Mesenchymal stem cell (in vitro differentiated cells and primary cell): ENCODE measurements around the gene ZNF417.
"Not testable (repeated sequence)": the region's sequence is repeated elsewhere in the genome, so short reads cannot be mapped to it uniquely, and the experiment has no call there.

Experiments used
- DNase-seq: peaks from one replicate; pipeline ENCODE4 v3.0.0-alpha.2; 2013
- H2AFZ ChIP-seq: one replicate; pipeline ENCODE4 v1.6.1; 2013; ENCODE audit warnings: low read depth, mild to moderate bottlenecking, control low read depth, inconsistent platforms, low read length, moderate library complexity
- H2AK5ac ChIP-seq: 2 replicates; pipeline ENCODE4 v1.6.1; 2013; ENCODE audit warnings: low read length, moderate library complexity, mild to moderate bottlenecking, inconsistent platforms; ENCODE audit not compliant: severe bottlenecking
- H2BK120ac ChIP-seq: one replicate; pipeline ENCODE4 v1.6.1; 2013; ENCODE audit warnings: low read depth, mild to moderate bottlenecking, inconsistent platforms, low read length, moderate library complexity
- H2BK12ac ChIP-seq, 2 experiments: one replicate each; pipeline ENCODE4 v1.6.1; 2013; ENCODE audit warnings: inconsistent platforms in 2 of 2, low read length in 2 of 2, mild to moderate bottlenecking in 2 of 2, moderate library complexity in 2 of 2, control low read depth in 1 of 2
- H2BK15ac ChIP-seq: one replicate; pipeline ENCODE4 v1.6.1; 2013; ENCODE audit warnings: mild to moderate bottlenecking, low read depth, inconsistent platforms; ENCODE audit not compliant: poor library complexity, severe bottlenecking
- H2BK5ac ChIP-seq: 2 replicates; pipeline ENCODE4 v1.6.1; 2013; ENCODE audit warnings: low read depth, mild to moderate bottlenecking, low read length, control low read depth, inconsistent platforms; ENCODE audit not compliant: poor library complexity, severe bottlenecking
- H3K14ac ChIP-seq, 2 experiments: one replicate each; pipeline ENCODE4 v1.6.1; 2013; ENCODE audit warnings: inconsistent platforms in 2 of 2, low read length in 2 of 2, control low read depth in 1 of 2, mild to moderate bottlenecking in 1 of 2, moderate library complexity in 1 of 2
- H3K18ac ChIP-seq, 2 experiments: one replicate each; pipeline ENCODE4 v1.6.1; 2013; ENCODE audit warnings: inconsistent platforms in 2 of 2, low read length in 2 of 2, control low read depth in 1 of 2, low read depth in 1 of 2, mild to moderate bottlenecking in 1 of 2
- H3K23ac ChIP-seq, 2 experiments: one replicate each; pipeline ENCODE4 v1.6.1; 2013; ENCODE audit warnings: inconsistent platforms in 2 of 2, low read length in 2 of 2, mild to moderate bottlenecking in 2 of 2, moderate library complexity in 2 of 2, control low read depth in 1 of 2
- H3K27ac ChIP-seq: 2 replicates; pipeline ENCODE4 v1.5.1; 2013; ENCODE audit warnings: mild to moderate bottlenecking, moderate library complexity, low read length, control low read depth, inconsistent platforms; ENCODE audit not compliant: poor library complexity, severe bottlenecking
- H3K27me3 ChIP-seq, 2 experiments: 2 replicates each; pipeline versions ENCODE4 v1.6.1 to v1.7.0; 2013; ENCODE audit warnings: low read length in 2 of 2, mild to moderate bottlenecking in 2 of 2, moderate library complexity in 2 of 2, control low read depth in 1 of 2, inconsistent platforms in 1 of 2; ENCODE audit not compliant: control insufficient read depth in 1 of 2, insufficient read depth in 1 of 2
- H3K36me3 ChIP-seq, 2 experiments: 2 replicates each; pipeline versions ENCODE4 v1.6.1 to v1.7.0; 2013; ENCODE audit warnings: low read length in 2 of 2, control low read depth in 1 of 2, inconsistent platforms in 1 of 2, low read depth in 1 of 2, mild to moderate bottlenecking in 1 of 2; ENCODE audit not compliant: insufficient read depth in 2 of 2, control insufficient read depth in 1 of 2
- H3K4ac ChIP-seq, 2 experiments: one replicate each; pipeline ENCODE4 v1.6.1; 2013; ENCODE audit warnings: inconsistent platforms in 2 of 2, low read length in 2 of 2, mild to moderate bottlenecking in 2 of 2, moderate library complexity in 2 of 2, control low read depth in 1 of 2, low read depth in 1 of 2
- H3K4me1 ChIP-seq: 2 replicates; pipeline ENCODE4 v1.6.1; 2013; ENCODE audit warnings: low read depth, low read length, control low read depth; ENCODE audit not compliant: control insufficient read depth, insufficient read depth
- H3K4me2 ChIP-seq: 2 replicates; pipeline ENCODE4 v1.6.1; 2013; ENCODE audit warnings: low read length, mild to moderate bottlenecking, inconsistent platforms; ENCODE audit not compliant: poor library complexity, severe bottlenecking
- H3K4me3 ChIP-seq, 2 experiments: 2 replicates each; pipeline versions ENCODE4 v1.5.1 to v1.7.0; 2013; ENCODE audit warnings: low read length in 2 of 2, mild to moderate bottlenecking in 2 of 2, control low read depth in 1 of 2, low read depth in 1 of 2; ENCODE audit not compliant: insufficient read depth in 1 of 2
- H3K79me1 ChIP-seq: replicated peaks from 2 replicates; pipeline ENCODE4 v1.6.1; 2013; ENCODE audit warnings: mild to moderate bottlenecking, control low read depth, low read length, inconsistent platforms; ENCODE audit not compliant: poor library complexity, severe bottlenecking
- H3K9ac ChIP-seq: 2 replicates; pipeline ENCODE4 v1.7.0; 2013; ENCODE audit warnings: mild to moderate bottlenecking, low read length, moderate library complexity
- H3K9me3 ChIP-seq: 2 replicates; pipeline ENCODE4 v1.7.0; 2013; ENCODE audit warnings: mild to moderate bottlenecking, low read length; ENCODE audit not compliant: control insufficient read depth
- H4K8ac ChIP-seq: one replicate; pipeline ENCODE4 v1.6.1; 2013; ENCODE audit warnings: inconsistent platforms, mild to moderate bottlenecking, low read length, moderate library complexity
- H4K91ac ChIP-seq: one replicate; pipeline ENCODE4 v1.6.1; 2013; ENCODE audit warnings: mild to moderate bottlenecking, low read length, inconsistent platforms
- WGBS: methylation state at CpG from one replicate; pipeline ENCODE4 v1.1.7; 2013; ENCODE audit warnings: mixed read lengths; 5-methylcytosine and 5-hydroxymethylcytosine counted together

Gene ZNF417

GRCh38 chr19:57872450-57872849 is 43.9 kb downstream of the ZNF417 start:
- H2BK15ac ChIP-seq: no peak overlapping the region
- no peak overlapping the region for H2AFZ ChIP-seq
- H3K18ac ChIP-seq: no peak overlapping the region

GRCh38 chr19:57870225-57870624 is 46.2 kb downstream of the ZNF417 start:
- Histone ChIP-seq H3K4me1 (no peaks in the 10 kb centered on the region), H2BK15ac (no peak overlapping the region), H3K14ac (no peak overlapping the region), H3K27ac (no peak overlapping the region), H3K9ac (no peak overlapping the region), H2BK120ac (no peak overlapping the region), H3K27me3 (no peaks in the 10 kb centered on the region), H3K79me1 (peaks cover 17% of the 10 kb centered on the region), H2BK5ac (no peak overlapping the region), H4K91ac (no peak overlapping the region), H3K4ac (no peak overlapping the region), H3K36me3 (peaks cover 45% of the 10 kb centered on the region in 2 experiments), H3K4me3 (no peak overlapping the region), H3K18ac (no peak overlapping the region), H2AK5ac (no peak overlapping the region), H3K9me3 (peaks cover 87% of the 10 kb centered on the region), H3K4me2 (no peak overlapping the region), H4K8ac (no peak overlapping the region), H2AFZ (no peak overlapping the region), H3K23ac (no peak overlapping the region), H2BK12ac (no peak overlapping the region)
- no peak for DNase-seq
- 96% methylated on average over 1 of the region's 2 CpGs for WGBS

More at GRCh38 chr19:57872450-57872849, 43.9 kb downstream of the ZNF417 start:
- peak overlapping the region in 1 of 2 experiments; percentile 22 for H3K4me3 ChIP-seq
- no peak overlapping the region for H3K23ac ChIP-seq
- H2AK5ac ChIP-seq: no peak overlapping the region
- no peak overlapping the region for H4K8ac ChIP-seq
- H3K79me1 ChIP-seq: peaks cover 14% of the 10 kb centered on the region
- H3K14ac ChIP-seq: no peak overlapping the region
- H3K4me2 ChIP-seq: no peak overlapping the region
- H2BK5ac ChIP-seq: no peak overlapping the region
- DNase-seq: no peak
- no peaks in the 10 kb centered on the region for H3K27me3 ChIP-seq
- H3K9me3 ChIP-seq: peaks cover 86% of the 10 kb centered on the region
- peaks cover 39 to 41% of the 10 kb centered on the region in 2 experiments for H3K36me3 ChIP-seq
- no peak overlapping the region for H2BK120ac ChIP-seq
- no peak overlapping the region for H3K9ac ChIP-seq
- no peak overlapping the region for H3K4ac ChIP-seq
- H3K4me1 ChIP-seq: no peaks in the 10 kb centered on the region
- no peak overlapping the region for H2BK12ac ChIP-seq
- no peak overlapping the region for H4K91ac ChIP-seq
- no peak overlapping the region for H3K27ac ChIP-seq

GRCh38 chr19:57869655-57870054 is 46.7 kb downstream of the ZNF417 start:
- not testable (repeated sequence) for H3K9ac ChIP-seq, H3K18ac ChIP-seq, H3K27me3 ChIP-seq, DNase-seq, H3K14ac ChIP-seq, H4K91ac ChIP-seq, H4K8ac ChIP-seq, H2BK120ac ChIP-seq, H2AFZ ChIP-seq, H3K4me1 ChIP-seq, H2BK12ac ChIP-seq, H2BK5ac ChIP-seq, H3K23ac ChIP-seq, H2BK15ac ChIP-seq, H3K4ac ChIP-seq, H3K27ac ChIP-seq, H2AK5ac ChIP-seq, H3K4me2 ChIP-seq
- Histone ChIP-seq H3K9me3 (peaks cover 90% of the 10 kb centered on the region), H3K36me3 (peaks cover 45 to 49% of the 10 kb centered on the region in 2 experiments), H3K4me3 (peak overlapping the region in 1 of 2 experiments; percentile 40), H3K79me1 (peaks cover 17% of the 10 kb centered on the region)
- WGBS: 100% methylated on average over 2 of the region's 6 CpGs

- Histone ChIP-seq H3K4me3 (peak overlapping the region in 1 of 2 experiments; percentile 60), H4K91ac (no peak overlapping the region), H3K27me3 (no peaks in the 10 kb centered on the region), H2AFZ (no peak overlapping the region), H3K9ac (no peak overlapping the region), H2BK120ac (no peak overlapping the region), H2BK15ac (no peak overlapping the region), H2BK12ac (no peak overlapping the region), H2BK5ac (no peak overlapping the region), H3K9me3 (peaks cover 92% of the 10 kb centered on the region), H3K4me2 (no peak overlapping the region), H3K36me3 (peaks cover 53 to 54% of the 10 kb centered on the region in 2 experiments), H2AK5ac (no peak overlapping the region), H3K18ac (no peak overlapping the region), H3K14ac (no peak overlapping the region), H3K4ac (no peak overlapping the region), H3K79me1 (peaks cover 19% of the 10 kb centered on the region), H4K8ac (no peak overlapping the region), H3K23ac (no peak overlapping the region), H3K27ac (no peak overlapping the region), H3K4me1 (no peaks in the 10 kb centered on the region)
- no peak for DNase-seq
- WGBS: 98% methylated on average over 6 of the region's 7 CpGs
These were observed 48.4 kb downstream of the ZNF417 start for GRCh38 chr19:57867868-57868492.
